ENCODE results near the gene PER1.
A peak's percentile ranks its signal among the peaks of the same experiment; 100 is the strongest.
"Not testable (repeated sequence)": the region's sequence is repeated elsewhere in the genome, so short reads cannot be mapped to it uniquely, and the experiment has no call there.

PER1 gene

GRCh38 chr17:8152112-8152775 is at the start of gene PER1:
Gene PER1 (minus strand): TSS chr17:8152404. CDS start chr17:8150706, 1,698 bp downstream.
- peak; percentile 63 for DNase-seq (ENCODE audit: low read depth)

GRCh38 chr17:8192070-8192815 is 40.0 kb upstream of the PER1 start:
- DNase-seq (ENCODE audit: low read depth) = no peak

GRCh38 chr17:8190506-8190905 is 38.3 kb upstream of the PER1 start:
- no peak for DNase-seq (ENCODE audit: low read depth)

- peak; percentile 90 for DNase-seq (ENCODE audit: low read depth)
Observed at GRCh38 chr17:8189711-8190477, 37.7 kb upstream of the PER1 start, which contains the start of gene BORCS6. Gene BORCS6 (minus strand): TSS chr17:8190180. CDS start chr17:8190140, 40 bp downstream.

GRCh38 chr17:8189041-8189710 is 37.0 kb upstream of the PER1 start:
- DNase-seq (ENCODE audit: low read depth) = no peak

- no peak for DNase-seq (ENCODE audit: low read depth)
Observed at GRCh38 chr17:8188263-8188839, 36.1 kb upstream of the PER1 start.

- peak; percentile 79 for DNase-seq (ENCODE audit: low read depth)
Observed at GRCh38 chr17:8187517-8188262, 35.5 kb upstream of the PER1 start.

- peak; percentile 83 for DNase-seq (ENCODE audit: low read depth)
Observed at GRCh38 chr17:8186787-8187516, 34.7 kb upstream of the PER1 start.

- no peak for DNase-seq (ENCODE audit: low read depth)
Observed at GRCh38 chr17:8186446-8186786, 34.2 kb upstream of the PER1 start.

- peak; percentile 89 for DNase-seq (ENCODE audit: low read depth)
Observed at GRCh38 chr17:8185582-8186445, 33.6 kb upstream of the PER1 start.

- no peak for DNase-seq (ENCODE audit: low read depth)
Observed at GRCh38 chr17:8176998-8177731, 25.0 kb upstream of the PER1 start.

GRCh38 chr17:8176197-8176940 is 24.2 kb upstream of the PER1 start, which contains the start of gene TMEM107:
Gene TMEM107 (minus strand): TSS chr17:8176380. CDS start chr17:8176286, 94 bp downstream.
- peak; percentile 72 for DNase-seq (ENCODE audit: low read depth)

- no peak for DNase-seq (ENCODE audit: low read depth)
Observed at GRCh38 chr17:8175795-8176196, 23.6 kb upstream of the PER1 start.

GRCh38 chr17:8173871-8174322 is 21.7 kb upstream of the PER1 start:
- DNase-seq (ENCODE audit: low read depth) = no peak

- peak; percentile 67 for DNase-seq (ENCODE audit: low read depth)
Observed at GRCh38 chr17:8173056-8173870, 21.1 kb upstream of the PER1 start.

GRCh38 chr17:8170186-8170585 is 18.0 kb upstream of the PER1 start:
- DNase-seq (ENCODE audit: low read depth) = not testable (repeated sequence)

- DNase-seq (ENCODE audit: low read depth) = no peak
Observed at GRCh38 chr17:8167526-8167925, 15.3 kb upstream of the PER1 start.

All from activated gamma-delta T cell treated with anti-CD3 and anti-CD28 coated beads, Interleukin-2, amount 50 U/mL, for 16 hours (primary cell).